PFSK-1 (cell line): ENCODE results near the gene PARD6B.

Experiments used
- FOXP2 ChIP-seq: optimal IDR thresholded peaks from 2 replicates; pipeline ENCODE3; 2011; ENCODE audit warnings: borderline replicate concordance, control low read depth, inconsistent platforms; ENCODE audit not compliant: insufficient read depth; ENCODE audit errors: extremely low read length, extremely low read depth
- POLR2AphosphoS5 ChIP-seq: IDR thresholded peaks from 2 replicates; pipeline ENCODE4 v1.6.1; 2012; ENCODE audit warnings: low read depth, mild to moderate bottlenecking, control low read depth, low read length, moderate library complexity
- SIN3A ChIP-seq: IDR thresholded peaks from 2 replicates; pipeline ENCODE4 v1.6.1; 2012; ENCODE audit warnings: mild to moderate bottlenecking, low read length, moderate library complexity, borderline replicate concordance; ENCODE audit not compliant: insufficient read depth
- TAF1 ChIP-seq: IDR thresholded peaks from 2 replicates; pipeline ENCODE4 v1.6.1; 2012; ENCODE audit warnings: low read length, control low read depth, borderline replicate concordance; ENCODE audit not compliant: insufficient read depth
- TF ChIP-seq, protein P1 (sequence below), 2 experiments: IDR thresholded peaks; 2 replicates each; pipeline versions ENCODE4 v1.6.1 to v1.8.0; 2011 to 2012; ENCODE audit warnings: low read depth in 2 of 2, low read length in 2 of 2, control low read depth in 1 of 2, inconsistent platforms in 1 of 2, mild to moderate bottlenecking in 1 of 2, moderate library complexity in 1 of 2; ENCODE audit not compliant: insufficient read depth in 1 of 2

Gene PARD6B

DNA sequence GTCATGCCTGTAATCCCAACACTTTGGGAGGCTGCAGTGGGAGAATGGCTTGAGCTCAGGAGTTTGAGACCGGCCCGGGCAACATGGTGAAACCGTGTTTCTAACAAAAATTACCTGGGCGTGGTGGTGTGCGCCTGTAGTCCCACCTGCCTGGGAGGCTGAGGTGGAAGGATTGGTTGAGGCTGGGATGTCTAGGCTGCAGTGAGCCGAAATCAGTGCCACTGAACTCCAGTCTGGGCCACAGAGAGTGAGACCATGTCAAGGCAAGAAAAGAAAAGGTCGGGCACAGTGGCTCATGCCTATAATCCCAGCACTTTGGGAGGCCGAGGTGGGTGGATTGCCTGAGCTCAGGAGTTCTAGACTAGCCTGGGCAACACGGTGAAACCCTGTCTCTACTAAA is 55.3 kb downstream of the PARD6B start:
- no peak for TF ChIP-seq FOXP2
- TF ChIP-seq, protein P1, sequence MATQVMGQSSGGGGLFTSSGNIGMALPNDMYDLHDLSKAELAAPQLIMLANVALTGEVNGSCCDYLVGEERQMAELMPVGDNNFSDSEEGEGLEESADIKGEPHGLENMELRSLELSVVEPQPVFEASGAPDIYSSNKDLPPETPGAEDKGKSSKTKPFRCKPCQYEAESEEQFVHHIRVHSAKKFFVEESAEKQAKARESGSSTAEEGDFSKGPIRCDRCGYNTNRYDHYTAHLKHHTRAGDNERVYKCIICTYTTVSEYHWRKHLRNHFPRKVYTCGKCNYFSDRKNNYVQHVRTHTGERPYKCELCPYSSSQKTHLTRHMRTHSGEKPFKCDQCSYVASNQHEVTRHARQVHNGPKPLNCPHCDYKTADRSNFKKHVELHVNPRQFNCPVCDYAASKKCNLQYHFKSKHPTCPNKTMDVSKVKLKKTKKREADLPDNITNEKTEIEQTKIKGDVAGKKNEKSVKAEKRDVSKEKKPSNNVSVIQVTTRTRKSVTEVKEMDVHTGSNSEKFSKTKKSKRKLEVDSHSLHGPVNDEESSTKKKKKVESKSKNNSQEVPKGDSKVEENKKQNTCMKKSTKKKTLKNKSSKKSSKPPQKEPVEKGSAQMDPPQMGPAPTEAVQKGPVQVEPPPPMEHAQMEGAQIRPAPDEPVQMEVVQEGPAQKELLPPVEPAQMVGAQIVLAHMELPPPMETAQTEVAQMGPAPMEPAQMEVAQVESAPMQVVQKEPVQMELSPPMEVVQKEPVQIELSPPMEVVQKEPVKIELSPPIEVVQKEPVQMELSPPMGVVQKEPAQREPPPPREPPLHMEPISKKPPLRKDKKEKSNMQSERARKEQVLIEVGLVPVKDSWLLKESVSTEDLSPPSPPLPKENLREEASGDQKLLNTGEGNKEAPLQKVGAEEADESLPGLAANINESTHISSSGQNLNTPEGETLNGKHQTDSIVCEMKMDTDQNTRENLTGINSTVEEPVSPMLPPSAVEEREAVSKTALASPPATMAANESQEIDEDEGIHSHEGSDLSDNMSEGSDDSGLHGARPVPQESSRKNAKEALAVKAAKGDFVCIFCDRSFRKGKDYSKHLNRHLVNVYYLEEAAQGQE (IDR thresholded peaks at IDR 0.05; ENCODE audit: insufficient read depth in 1 of 2, low read depth in 2 of 2, low read length in 2 of 2) = no peak
- TF ChIP-seq SIN3A = no peak
- no peak for TF ChIP-seq POLR2AphosphoS5
- no peak for TF ChIP-seq TAF1

- TF ChIP-seq FOXP2 (no peak), POLR2AphosphoS5 (no peak), TAF1 (no peak), SIN3A (no peak)
- TF ChIP-seq, protein P1 (IDR thresholded peaks at IDR 0.05; ENCODE audit: insufficient read depth in 1 of 2, low read depth in 2 of 2, low read length in 2 of 2) = no peak
Observed at GRCh38 chr20:50787181-50787580, 55.8 kb downstream of the PARD6B start.

- TF ChIP-seq SIN3A = no peak
- no peak for TF ChIP-seq TAF1
- TF ChIP-seq, protein P1 (IDR thresholded peaks at IDR 0.05; ENCODE audit: insufficient read depth in 1 of 2, low read depth in 2 of 2, low read length in 2 of 2) = no peak
- no peak for TF ChIP-seq POLR2AphosphoS5
- TF ChIP-seq FOXP2 = no peak
Observed at GRCh38 chr20:50788045-50788991, 56.9 kb downstream of the PARD6B start.

- TF ChIP-seq, protein P1 (IDR thresholded peaks at IDR 0.05; ENCODE audit: insufficient read depth in 1 of 2, low read depth in 2 of 2, low read length in 2 of 2) = no peak
- TF ChIP-seq TAF1 (no peak), POLR2AphosphoS5 (no peak), FOXP2 (no peak), SIN3A (no peak)
Observed at GRCh38 chr20:50789968-50790650, 58.7 kb downstream of the PARD6B start.
